GM12864 (cell line): ENCODE data around the gene ATP6V1F.

Experiments used
- DNase-seq: peaks from one replicate; pipeline ENCODE4 v3.0.0-alpha.2; 2011; ENCODE audit warnings: low read depth
- H3K4me3 ChIP-seq: 2 replicates; pipeline ENCODE4 v1.5.1; 2011; ENCODE audit warnings: mild to moderate bottlenecking, low read depth, low read length, control low read depth
- CTCF ChIP-seq: IDR thresholded peaks from 2 replicates; pipeline ENCODE4 v1.5.1; 2011; ENCODE audit warnings: low read depth, mild to moderate bottlenecking, moderate library complexity, low read length, control low read depth, inconsistent platforms; ENCODE audit errors: missing control alignments

ATP6V1F gene

GRCh38 chr7:128906001-128906765 lies 43.5 kb downstream of the ATP6V1F start:
- no peak for DNase-seq
- TF ChIP-seq CTCF = no peak
- H3K4me3 ChIP-seq = no peak overlapping the region

- no peak for DNase-seq
- H3K4me3 ChIP-seq = no peak overlapping the region
- TF ChIP-seq CTCF = no peak
Observed at GRCh38 chr7:128906766-128907559, 44.3 kb downstream of the ATP6V1F start.

- TF ChIP-seq CTCF = no peak
- no peak overlapping the region for H3K4me3 ChIP-seq
- DNase-seq = no peak
Observed at GRCh38 chr7:128908750-128909624, 46.3 kb downstream of the ATP6V1F start.

GRCh38 chr7:128909625-128910568 lies 47.2 kb downstream of the ATP6V1F start:
- TF ChIP-seq CTCF = no peak
- no peak for DNase-seq
- no peak overlapping the region for H3K4me3 ChIP-seq

- no peak within 1 kb of the TSS for H3K4me3 ChIP-seq
- DNase-seq = no peak
- no peak for TF ChIP-seq CTCF
Observed at GRCh38 chr7:128910569-128910945, 47.9 kb downstream of the ATP6V1F start, which contains the start of gene KCP. KCP (minus strand) TSS chr7:128910709; CDS start chr7:128910676, 33 bp downstream.
